Measurements from ENCODE around the gene OR13C2.

DNA sequence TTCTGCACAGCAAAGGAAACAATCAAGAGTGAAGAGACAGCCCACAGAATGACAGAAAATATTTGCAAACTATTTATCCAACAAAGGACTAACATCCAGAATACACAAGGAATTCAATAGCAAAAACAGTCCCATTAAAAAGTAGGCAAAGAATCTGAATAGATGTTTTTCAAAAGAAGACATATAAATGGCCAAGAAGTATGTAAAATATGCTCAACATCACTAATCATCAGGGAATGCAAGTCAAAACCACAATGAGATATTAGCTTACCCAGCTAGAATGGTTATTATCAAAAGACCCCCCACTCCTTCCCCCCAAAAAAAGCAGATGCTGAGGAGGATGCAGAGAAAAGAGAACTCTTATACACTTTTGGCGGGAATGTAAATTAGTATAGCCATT, 49.9 kb downstream of the OR13C2 start:
- no peak for TF ChIP-seq POLR2A (IDR thresholded peaks at IDR 0.05; ENCODE audit: low read length)
- TF ChIP-seq GATA1 (IDR thresholded peaks at IDR 0.05; ENCODE audit: low read depth, low read length), result no peak

Measured in erythroblast (primary cell).